T-helper 22 cell (primary cell): ENCODE measurements around the gene DNAJC5.
A peak's percentile ranks its signal among the peaks of the same experiment; 100 is the strongest.
"Not testable (repeated sequence)": the region's sequence is repeated elsewhere in the genome, so short reads cannot be mapped to it uniquely, and the experiment has no call there.

Experiments used
- DNase-seq: peaks from one replicate; pipeline ENCODE4 v3.0.0-alpha.2; 2020; ENCODE audit warnings: low read depth

Gene DNAJC5

DNA sequence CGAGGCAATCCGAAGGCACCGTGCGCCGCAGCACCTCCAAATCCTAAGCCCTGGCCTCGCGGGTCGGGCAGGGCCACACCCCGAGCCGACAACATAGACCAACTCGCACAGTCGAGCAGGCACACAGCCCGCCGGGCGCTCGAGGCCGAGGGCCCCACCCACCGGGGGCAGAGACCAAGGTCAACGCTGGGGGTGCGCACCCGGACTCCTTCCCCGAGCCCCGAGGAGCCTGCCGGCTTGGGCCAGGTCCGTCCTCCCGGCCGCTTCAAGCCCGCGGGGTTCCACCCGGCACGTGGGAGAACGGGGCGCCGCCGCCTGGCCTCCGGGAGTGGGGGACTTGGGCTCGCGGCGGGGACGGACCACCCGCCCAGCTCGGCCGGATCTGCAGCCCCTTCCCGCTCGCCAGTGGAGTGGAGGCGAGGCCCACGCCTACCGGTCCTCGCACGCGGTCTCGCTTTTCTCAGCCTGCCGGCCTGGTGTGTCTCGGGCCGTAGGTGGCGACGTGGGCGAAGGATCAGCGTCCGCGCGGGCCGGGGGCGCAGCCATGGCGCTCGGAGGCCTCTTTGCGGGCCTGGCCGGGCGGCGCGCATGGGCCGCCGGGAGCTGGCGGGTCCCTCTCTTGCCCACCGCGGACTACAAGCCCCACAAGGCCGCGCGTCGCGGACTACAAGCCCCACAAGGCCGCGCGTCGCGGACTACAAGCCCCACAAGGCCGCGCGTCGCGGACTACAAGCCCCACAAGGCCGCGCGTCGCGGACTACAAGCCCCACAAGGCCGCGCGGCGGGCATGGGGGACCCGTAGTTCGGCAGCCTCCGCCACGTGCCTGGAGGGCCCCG is 61.1 kb downstream of the DNAJC5 start, which contains the start of gene UCKL1:
Gene UCKL1, minus strand, starts transcription at position 590 of the 837 bp plus-strand sequence. Its CDS starts 44 bp downstream, at position 546.
- peak; percentile 82 for DNase-seq

DNA sequence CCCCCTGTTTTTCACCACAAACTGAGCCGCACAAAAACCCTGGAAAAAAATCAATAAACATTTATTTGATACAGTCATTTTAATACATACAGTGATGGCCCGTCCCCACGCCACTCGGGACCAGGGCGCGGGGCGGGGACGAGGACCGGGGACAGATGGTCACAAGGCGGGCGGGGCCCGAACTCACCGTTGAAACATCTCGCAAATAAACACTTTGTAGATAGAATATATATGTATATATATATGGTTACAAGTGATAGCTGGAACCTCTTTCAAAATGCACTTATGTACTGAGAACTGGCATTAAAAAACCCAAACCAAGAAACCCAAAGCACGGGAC is 61.7 kb downstream of the DNAJC5 start:
- no peak for DNase-seq

DNA sequence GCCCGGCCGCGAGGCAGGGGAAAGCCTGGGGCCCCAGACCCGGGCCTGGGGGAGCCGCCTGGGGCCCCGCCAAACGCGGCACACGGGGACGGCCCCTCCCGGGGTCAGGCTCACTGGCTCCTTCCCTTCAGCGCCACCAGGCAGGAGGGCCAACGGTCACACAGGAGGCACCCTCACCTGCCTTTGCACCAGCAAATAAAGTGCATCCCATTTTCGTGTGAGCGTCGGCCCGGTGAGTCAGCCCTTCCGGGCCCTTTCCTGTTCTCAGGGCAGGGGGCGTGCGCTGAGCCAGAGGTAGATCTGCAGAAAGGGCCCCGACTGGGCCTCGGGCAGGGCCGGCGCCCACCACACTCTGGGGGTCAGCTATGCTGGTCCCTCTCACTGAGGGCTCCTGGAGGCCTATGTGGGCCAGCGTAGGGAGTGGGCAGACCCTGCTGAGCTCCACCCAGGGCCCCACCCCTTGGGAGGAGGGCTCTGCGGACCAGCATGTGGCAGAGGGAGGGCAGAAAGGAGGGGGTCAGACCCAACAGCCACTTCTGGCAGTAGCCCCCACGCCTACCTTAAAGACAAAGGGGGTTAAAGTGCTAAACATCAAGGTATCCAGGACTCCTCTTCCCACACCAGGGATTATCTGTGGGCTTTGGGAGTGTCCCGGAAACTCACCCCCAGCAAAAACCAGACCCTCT is 62.2 kb downstream of the DNAJC5 start:
- DNase-seq: peak; percentile 62

DNA sequence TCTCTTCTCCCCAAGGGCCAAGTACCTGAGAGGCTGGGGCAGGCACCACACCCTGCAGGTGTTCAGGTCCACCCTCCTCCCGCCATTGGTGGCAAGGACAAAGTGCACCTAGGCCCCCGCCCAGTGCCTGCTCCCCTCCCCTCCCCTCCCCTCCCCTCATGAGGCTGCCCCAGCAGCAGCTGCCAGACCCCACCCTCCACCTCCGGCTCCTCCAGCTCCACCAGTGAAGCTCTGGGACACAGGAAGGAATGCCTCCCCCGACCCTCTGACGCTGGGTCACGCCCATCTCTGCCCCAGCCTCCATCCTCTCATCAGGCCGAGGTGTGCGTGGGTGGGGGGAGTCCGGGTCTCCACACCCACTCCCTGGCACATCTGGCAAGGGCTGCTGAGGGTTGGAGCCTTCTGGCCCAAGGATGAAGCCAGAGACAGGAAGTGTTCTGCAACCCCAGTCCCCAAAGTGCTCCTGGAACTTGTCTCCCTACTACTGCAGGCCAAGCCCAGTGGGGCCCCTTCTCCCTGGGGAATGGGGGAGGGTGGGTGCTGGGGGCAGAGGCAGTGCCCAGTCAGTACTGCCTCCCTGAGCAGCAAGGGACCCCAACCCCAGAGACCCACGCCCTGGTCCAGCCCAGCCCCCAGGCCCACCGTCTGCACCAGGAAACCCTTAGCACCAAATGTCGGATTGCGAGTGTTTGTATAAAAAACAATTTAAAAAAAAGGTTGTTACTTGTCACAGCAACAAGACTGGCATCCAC is 62.9 kb downstream of the DNAJC5 start:
- DNase-seq: no peak

DNA sequence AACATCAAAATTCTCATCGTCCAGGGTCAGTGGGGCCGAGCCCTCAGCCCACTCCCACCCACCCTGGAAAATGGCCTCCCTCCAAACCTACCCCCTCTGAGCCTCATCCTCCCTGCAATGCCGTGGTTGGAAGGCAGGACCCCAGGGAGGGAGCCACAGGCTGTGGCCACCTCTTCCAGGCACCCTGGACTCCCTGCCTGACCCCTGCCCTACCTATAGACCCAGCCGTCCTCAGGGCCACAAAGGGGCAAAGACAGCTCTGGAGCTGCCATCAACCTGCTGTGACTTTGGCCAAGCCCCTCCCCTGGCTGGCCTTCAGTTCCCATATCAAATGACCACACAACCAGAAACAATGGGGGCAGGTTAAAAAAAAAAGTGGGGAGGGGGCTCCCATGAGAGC is 63.5 kb downstream of the DNAJC5 start:
- no peak for DNase-seq

DNA sequence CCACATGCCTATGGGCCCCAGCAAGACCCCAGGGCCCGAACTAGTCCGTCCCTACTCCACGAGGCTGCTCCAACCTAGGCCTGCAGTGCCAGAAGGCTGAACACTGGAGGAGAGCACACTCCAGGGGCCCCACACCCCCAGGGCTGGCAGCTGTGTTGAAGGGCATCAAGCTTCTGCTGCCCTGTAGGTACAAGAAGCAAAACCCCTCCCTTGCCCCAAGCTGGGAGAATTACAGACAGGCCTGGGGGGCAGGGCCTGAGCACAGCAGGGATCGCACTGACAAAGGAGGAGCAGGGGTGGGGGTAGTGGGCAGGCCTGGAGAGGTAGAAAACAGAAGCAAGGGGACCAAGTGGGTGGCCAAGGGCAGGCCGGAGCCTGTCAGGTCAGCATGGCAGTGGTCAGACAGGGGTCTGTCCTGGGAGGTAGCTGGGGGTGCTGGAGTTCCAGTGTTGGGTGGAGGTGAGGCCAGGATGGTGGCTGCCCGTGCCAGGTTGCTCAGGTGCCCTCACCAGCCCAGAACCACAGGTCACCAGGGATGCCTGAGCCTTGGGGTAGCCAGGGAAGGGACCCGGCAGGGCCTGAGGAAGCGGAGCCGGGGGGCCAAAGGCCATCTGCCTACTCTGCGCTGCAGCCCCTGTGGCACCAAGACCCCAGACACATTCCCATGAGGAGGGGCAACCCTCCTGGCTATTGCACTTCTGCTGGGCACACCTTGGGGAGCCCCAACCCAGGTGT is 64.2 kb downstream of the DNAJC5 start:
- no peak for DNase-seq

DNA sequence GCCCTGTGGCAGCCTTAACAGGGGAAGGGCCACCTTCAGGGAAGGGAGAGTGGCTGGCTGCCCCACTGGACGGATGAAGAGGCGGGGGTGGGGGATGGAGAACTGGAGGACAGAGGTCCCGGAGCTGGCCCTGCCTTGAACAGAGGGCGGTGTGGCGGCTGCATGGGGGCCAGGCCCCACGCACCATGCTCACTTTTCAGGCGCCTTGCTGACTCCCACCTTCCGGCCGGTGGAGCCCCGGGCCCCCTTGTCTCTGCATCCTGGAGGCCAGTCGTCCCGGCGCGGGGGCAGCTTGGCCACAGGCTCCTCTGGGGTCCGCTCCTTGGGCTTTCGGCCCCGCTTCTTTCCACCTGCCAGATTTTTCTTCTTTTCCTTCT is 64.8 kb downstream of the DNAJC5 start:
- DNase-seq: no peak

DNA sequence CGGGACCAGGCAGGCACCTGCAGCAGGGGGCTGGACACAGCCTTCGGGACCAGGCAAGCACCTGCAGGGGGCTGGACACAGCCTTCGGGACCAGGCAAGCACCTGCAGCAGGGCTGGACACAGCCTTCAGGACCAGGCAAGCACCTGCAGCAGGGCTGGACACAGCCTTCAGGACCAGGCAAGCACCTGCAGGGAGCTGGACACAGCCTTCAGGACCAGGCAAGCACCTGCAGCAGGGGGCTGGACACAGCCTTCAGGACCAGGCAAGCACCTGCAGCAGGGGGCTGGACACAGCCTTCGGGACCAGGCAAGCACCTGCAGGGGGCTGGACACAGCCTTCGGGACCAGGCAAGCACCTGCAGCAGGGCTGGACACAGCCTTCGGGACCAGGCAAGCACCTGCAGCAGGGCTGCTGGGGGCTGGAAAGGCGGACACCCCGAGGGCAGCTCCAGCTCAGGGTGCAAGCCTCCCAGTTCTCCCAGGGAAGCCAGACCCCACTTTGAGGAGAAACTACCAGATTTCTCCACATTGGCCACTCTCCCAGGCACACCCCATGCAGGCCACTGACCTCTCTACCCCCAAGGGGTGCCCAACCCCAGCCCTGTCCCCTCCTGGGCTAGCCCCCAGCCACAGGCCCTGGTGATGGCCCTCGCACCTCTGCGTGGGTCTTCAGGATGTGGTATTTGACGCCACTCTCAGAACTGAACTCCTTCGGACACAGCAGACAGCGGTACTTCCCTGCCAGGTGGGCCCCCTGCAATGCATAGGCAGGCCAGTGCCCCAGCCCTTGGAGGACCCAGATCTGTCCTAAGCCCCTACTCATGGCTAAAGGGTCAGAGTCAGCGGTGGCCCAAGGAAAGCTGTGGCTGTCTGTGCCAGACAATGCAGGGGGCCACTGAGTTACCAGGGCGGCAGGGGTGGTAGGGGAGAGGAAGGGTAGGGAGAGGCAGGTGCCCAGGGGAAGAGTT is 66.0 kb downstream of the DNAJC5 start:
- not testable (repeated sequence) for DNase-seq

DNA sequence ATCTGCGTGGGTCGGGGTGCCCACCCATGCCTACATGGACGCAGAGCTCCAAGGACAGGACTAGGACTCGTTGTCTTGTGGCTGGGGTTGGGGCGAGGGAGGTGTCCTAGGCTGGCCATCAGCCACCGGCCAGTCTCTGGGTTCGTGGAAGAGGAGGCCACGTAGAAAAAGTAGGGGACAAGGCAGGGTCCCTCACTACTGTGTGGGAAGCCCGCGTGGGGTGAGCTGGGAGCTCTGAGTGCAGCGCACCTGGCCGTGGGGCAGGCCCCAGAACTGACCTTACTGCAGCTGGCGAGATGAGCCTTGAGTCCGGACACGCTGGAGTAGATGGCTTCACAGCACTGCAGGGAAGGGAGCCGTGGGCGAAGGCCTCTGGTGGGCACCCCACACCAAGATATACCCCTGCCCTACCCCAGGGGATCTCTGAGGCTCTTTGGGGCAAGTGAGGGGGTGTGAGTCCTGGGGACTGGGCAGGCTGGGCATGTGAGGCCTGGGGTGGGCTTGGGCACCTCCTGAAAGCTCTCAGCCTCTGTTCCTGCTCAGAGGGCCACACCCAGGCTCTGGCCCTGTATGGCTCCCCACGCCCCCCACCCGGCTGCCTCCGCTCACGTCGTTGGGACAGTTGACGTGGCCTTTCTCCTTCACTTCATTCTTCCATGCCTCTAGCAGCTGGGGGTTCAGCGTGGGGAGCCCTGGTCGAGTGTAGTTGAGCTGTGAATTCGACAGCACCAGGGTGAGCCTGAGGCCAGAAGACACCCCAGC is 66.9 kb downstream of the DNAJC5 start:
- no peak for DNase-seq

DNA sequence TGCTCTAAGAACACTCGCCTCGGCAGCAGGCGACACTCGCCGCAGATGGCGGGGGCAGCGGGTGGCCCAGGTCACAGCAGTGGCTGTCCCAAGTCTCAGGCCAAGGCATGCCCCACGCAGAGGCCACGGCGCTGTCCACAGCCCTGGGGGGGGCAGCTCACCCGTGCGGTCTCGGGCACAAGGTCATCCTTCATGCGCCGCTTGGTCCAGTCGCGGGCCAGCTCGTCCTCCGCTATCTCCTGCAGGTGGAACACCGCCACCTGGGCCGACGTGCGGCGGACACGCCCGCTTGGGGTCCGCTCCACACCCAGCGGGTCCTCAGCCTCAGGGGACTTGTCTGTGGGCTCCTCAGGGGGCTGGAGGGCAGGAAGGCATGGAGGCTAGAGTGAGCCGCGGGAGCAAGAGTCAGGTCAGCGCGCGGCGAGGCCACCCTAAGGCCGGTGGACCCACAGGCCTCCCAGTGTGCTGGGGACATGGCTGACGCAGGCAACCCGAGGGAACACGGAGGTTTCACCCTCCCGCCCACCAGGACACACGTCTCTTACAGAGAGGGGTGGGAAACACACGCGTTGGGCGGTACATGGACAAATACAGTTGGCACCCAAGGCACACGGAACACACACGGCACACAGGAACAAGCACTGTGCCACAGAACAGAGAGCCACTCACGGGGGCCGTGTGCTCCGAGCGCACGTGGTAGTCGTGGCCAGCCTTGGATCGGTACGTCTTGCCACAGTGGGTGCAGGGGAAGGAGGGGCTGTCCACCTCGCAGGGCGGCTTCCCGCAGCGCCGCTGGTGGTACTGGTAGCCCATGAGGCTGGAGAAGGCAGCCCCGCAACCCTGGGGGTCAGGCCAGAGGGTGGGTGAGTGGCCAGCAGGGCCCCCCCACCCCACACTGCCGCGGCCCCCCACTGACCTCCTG is 67.8 kb downstream of the DNAJC5 start:
- no peak for DNase-seq

DNA sequence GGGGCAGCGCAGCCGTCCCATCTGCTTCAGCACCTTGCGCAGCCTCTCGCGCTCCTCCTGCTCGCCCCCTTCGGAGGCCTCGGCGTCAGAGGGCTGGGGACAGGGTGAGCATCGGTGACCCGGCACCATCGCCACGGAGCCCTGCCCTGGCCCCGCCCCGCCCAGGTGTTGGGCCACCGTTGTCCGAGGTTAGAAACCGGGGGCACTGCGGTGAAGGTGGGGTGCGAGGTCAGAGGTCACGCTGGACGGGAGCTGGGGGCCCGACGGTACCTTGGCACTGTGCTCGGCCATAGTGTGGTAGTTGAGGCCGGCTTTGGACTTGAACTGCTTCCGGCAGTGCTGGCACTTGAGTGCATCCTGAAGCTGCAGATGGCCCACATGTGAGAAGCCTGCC is 68.4 kb downstream of the DNAJC5 start:
- no peak for DNase-seq

DNA sequence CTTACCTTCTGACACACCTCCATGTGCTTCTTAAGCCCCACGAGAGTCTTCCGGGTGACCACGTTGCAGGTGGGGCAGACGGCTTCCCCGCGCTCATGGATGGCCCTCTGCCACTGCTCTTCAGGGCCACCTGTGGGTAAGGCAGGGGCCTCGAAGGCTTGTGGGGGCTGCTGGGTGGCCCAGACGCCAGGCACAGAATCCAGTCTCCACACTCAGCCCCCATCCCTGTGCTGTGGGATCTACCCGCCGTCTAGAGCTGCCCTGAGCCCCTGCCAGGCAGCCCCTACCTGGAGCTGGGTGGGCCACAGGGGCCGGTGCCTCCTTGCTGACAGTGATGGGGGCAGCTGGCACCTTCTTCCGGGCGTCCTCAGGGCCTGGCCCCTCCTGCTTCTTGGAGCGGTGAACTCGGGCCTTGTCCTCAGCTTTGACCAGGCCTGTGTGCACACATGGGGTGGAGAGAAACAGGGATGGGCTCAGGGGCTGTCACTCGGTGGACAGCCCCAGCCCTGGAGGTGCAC is 68.9 kb downstream of the DNAJC5 start:
- DNase-seq: no peak

DNA sequence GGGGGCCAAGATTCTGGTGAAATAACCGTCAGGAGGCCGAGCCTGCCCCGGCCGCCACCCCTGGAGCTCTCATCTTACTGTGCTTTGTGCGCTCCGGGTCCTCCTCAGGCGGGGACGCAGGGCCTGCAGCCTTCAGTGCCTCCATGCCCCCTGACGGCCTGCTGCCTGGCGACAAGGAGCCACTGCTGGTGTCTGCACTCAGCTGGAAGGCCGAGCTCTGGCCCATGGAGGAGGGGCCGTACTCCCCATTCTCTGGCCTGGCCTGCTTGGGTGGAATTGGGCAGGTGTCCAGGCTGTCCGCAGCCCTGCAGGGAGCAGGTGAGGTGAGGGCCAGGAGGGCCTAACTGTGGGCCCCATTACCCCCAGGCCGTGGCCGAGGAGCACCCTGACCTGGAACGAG is 69.5 kb downstream of the DNAJC5 start:
- no peak for DNase-seq

DNA sequence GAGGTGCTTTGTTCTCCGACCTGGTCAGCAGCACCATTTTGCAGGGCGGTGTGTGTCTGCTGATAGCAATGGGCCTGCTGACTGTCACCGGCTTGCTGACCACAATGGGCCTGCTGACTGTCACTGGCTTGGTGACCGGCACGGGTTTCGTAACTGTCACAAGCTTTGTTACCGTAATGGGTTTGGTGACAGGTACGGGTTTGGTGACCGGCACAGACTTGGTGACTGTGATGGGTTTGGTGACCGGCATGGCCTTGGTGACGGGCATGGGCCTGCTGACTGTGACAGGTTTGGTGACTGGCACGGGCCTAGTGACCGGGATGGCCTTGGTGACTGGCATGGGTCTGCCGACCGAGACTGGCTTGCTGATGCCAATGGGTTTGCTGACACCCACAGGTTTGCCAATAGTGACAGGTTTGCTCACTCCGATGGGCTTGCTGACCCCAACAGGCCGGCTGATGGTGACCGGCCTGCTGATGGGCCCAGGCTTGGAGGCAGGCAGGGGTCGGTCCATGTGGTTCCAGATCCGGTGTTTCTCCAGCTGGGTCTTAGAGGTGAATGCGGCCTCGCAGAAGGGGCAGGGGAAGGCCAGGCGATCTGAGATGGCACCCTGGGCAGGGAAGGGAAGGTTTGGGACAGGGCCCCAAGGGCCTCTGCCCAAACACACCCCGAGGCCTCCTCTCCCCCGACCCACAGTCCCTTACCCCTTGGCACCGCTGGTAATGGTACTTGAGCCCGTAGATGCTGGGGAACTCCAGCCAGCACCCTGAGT is 71.4 kb downstream of the DNAJC5 start:
- no peak for DNase-seq

DNA sequence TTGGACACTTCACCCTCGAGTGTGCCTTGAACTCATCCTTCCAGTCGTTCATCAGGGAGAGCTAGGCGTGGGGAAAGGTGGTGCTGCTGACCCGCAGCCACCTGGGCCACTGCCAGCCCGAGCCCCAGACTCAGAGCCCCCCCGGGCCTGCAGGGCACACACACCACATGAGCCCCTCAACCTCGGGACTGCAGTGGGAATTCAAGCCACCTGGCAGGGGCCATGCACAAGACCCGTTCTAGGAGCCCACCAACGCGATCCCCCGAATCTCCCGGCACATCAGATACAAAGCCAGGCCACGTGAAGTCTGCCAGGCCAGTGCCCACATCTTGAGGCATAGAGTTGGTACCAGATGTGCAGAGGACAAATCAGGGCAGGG is 72.0 kb downstream of the DNAJC5 start:
- no peak for DNase-seq

DNA sequence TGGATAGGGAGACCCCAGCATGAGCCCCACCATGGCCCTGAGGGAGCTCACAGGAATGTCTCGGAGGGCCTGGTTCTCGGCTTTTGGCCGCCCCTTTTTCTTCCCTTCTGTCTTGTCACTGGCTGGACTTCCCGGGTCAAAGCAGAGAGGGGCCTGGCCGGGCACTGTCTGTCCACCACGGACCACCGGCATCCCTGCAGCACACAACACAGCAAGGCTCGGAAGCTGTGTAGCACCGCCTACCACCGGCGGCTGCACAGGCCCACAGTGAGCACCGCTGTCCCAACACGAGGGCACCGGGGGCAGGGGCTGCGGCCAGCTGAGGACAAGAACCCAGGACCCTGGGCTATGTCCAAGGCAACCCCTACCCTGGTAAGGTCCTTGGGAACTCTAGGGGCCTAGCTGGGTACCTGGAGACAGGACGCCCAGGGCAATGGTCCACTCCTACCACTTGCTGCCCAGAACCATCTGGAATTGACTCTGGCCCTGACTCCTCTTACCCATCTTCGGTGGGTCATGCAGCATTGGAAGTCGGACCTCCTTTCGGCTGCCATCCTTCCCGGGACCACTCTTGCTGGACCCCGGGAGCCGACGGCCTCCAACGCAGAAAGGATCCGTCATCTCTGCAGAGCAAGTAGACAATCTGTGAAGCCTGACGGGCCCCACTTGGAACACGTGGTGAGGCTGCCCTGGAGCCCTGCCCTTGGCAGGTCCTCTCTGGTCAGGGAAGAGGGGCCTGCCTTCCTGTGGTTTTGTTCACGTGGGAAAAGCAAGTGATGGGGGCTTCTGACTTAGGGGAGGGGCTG is 72.6 kb downstream of the DNAJC5 start:
- no peak for DNase-seq
